Stimulated activated CD8-positive, alpha-beta memory T cell treated with anti-CD3 and anti-CD28 coated beads, Interleukin-2, amount 100 ng/mL, for 1 hour (primary cell): ENCODE measurements around the gene CDH22.

ENCODE experiments used
- DNase-seq, 2 donors: peaks; one replicate each; pipeline ENCODE4 v3.0.0-alpha.2; 2020; ENCODE audit warnings: low read depth in 2 of 2

CDH22 gene

GRCh38 chr20:46267108-46268105, 40.9 kb downstream of the CDH22 start:
- DNase-seq: no peak

GRCh38 chr20:46265539-46265938, 42.8 kb downstream of the CDH22 start:
- no peak for DNase-seq

GRCh38 chr20:46264391-46265266, 43.7 kb downstream of the CDH22 start:
- DNase-seq: no peak

GRCh38 chr20:46261456-46262253, 46.6 kb downstream of the CDH22 start:
- no peak for DNase-seq

GRCh38 chr20:46260936-46261454, 47.3 kb downstream of the CDH22 start:
- DNase-seq: no peak

- no peak for DNase-seq
Measured at GRCh38 chr20:46260480-46260879, 47.8 kb downstream of the CDH22 start.

- DNase-seq: no peak
Measured at GRCh38 chr20:46259260-46259859, 48.9 kb downstream of the CDH22 start.

- DNase-seq: no peak
Measured at GRCh38 chr20:46257887-46258286, 50.4 kb downstream of the CDH22 start.

- no peak for DNase-seq
Measured at GRCh38 chr20:46256293-46256692, 52.0 kb downstream of the CDH22 start.

GRCh38 chr20:46255440-46256104, 52.7 kb downstream of the CDH22 start:
- DNase-seq: no peak

GRCh38 chr20:46253391-46253790, 54.9 kb downstream of the CDH22 start:
- DNase-seq: no peak

GRCh38 chr20:46252352-46253091, 55.8 kb downstream of the CDH22 start:
- DNase-seq: no peak

GRCh38 chr20:46251211-46251673, 57.1 kb downstream of the CDH22 start:
- DNase-seq: no peak

GRCh38 chr20:46250772-46251171, 57.5 kb downstream of the CDH22 start:
- DNase-seq: no peak

GRCh38 chr20:46249671-46250070, 58.6 kb downstream of the CDH22 start:
- no peak for DNase-seq

- no peak for DNase-seq
Measured at GRCh38 chr20:46246559-46246958, 61.7 kb downstream of the CDH22 start.

GRCh38 chr20:46243707-46244628, 64.3 kb downstream of the CDH22 start:
- DNase-seq: no peak

- DNase-seq: no peak
Measured at GRCh38 chr20:46242390-46242789, 65.9 kb downstream of the CDH22 start.
